ENCODE results near the gene ARHGAP45. TPM values are rescaled to one million over a fixed set of nuclear protein-coding genes. Genes with fewer than 3 reads are reported as not detected.

ARHGAP45 gene
- total RNA-seq, 1 donor = 0.18 TPM

- no peak for DNase-seq (ENCODE audit: low read depth)
- H3K4me3 ChIP-seq (ENCODE audit: low read depth, low read length) = peak overlapping the region; percentile 80
- TF ChIP-seq, protein P1, sequence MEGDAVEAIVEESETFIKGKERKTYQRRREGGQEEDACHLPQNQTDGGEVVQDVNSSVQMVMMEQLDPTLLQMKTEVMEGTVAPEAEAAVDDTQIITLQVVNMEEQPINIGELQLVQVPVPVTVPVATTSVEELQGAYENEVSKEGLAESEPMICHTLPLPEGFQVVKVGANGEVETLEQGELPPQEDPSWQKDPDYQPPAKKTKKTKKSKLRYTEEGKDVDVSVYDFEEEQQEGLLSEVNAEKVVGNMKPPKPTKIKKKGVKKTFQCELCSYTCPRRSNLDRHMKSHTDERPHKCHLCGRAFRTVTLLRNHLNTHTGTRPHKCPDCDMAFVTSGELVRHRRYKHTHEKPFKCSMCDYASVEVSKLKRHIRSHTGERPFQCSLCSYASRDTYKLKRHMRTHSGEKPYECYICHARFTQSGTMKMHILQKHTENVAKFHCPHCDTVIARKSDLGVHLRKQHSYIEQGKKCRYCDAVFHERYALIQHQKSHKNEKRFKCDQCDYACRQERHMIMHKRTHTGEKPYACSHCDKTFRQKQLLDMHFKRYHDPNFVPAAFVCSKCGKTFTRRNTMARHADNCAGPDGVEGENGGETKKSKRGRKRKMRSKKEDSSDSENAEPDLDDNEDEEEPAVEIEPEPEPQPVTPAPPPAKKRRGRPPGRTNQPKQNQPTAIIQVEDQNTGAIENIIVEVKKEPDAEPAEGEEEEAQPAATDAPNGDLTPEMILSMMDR (IDR thresholded peaks at IDR 0.05; ENCODE audit: insufficient read depth, low read length) = peak; percentile 5
These were observed 39.2 kb downstream of the ARHGAP45 start for GRCh38 chr19:1105873-1106840.

DNA sequence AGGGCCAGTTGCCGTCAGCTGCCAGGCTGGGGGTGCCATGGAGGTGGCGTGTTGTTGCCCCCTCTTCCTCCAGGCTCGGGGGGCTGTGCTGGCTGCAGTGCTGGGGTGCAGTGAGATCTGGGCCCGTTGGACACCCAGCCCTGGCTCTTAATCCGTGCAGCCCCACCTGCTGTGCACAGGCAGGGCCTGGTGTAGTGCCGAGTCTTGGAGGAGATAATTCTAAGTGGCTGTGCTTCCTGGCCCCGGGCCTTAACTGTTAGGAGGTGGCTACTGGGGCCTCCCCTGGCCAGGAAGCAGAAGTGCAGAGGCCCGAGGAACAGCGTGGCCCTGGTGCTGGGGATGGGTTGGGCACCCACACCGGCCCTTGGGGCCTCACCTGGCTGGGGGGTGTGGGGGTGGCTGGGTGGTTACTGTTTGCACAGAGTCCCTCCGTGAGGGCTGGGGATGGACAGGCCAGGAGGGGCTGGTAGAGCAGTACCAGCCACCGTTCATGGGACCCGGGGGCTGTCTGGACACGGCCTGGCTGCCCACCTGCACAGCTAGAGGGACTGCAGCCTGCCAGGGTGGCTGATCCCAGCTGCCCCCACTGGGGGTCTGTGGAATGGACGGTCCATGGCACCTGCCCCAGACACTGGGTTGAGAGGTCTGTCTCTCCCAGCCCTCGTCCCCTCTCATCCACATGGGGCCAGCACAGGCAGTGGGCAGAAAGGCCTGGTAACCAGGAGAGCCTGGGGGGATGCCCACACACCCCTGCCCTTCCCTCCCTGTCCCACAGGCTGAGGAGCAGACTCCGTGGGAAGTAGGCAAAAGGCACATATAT lies 40.1 kb downstream of the ARHGAP45 start:
- H3K4me3 ChIP-seq (ENCODE audit: low read depth, low read length) = no peak overlapping the region
- TF ChIP-seq, protein P1 (IDR thresholded peaks at IDR 0.05; ENCODE audit: insufficient read depth, low read length) = peak; percentile 35
- DNase-seq (ENCODE audit: low read depth) = peak; percentile 67

- TF ChIP-seq, protein P1 (IDR thresholded peaks at IDR 0.05; ENCODE audit: insufficient read depth, low read length) = no peak
- DNase-seq (ENCODE audit: low read depth) = no peak
- no peak overlapping the region for H3K4me3 ChIP-seq (ENCODE audit: low read depth, low read length)
These were observed 40.8 kb downstream of the ARHGAP45 start for GRCh38 chr19:1107661-1108261.

DNA sequence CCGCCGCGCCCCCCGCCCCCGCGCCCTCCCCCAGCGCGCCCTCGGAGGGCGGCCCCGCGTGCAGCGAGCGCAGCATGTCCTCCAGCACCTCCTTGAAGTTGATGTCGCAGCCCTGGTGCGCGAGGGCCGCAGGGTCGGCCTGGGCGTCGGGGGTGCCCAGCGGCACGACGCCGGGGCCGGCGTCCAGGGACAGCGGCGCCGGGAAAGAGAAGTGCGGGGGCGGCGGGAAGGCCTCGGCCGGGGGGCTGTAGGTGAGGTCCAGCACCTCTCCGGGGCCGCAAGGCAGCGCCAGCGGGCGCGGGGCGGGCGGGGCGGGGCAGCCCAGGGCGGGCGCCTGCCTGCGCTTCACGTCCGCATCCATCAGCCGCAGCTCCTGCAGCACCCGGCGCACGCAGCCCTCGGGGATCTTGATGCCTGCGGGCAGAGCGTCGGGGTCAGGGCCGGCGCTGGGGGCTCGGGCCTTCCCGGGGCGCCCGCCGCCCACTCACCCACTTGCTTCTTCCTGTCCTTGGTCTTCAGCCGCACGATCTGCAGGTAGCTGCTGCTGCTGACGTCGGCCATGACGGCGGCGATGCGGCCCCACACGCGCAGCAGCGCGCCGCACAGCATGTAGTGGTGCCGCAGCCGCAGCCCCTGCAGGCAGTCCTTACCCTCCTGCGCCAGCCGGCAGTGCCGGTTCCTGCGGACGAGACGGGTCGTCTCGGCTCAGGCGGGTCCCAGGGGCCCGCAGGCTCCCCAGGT lies 41.5 kb downstream of the ARHGAP45 start:
- no peak overlapping the region for H3K4me3 ChIP-seq (ENCODE audit: low read depth, low read length)
- TF ChIP-seq, protein P1 (IDR thresholded peaks at IDR 0.05; ENCODE audit: insufficient read depth, low read length) = no peak
- DNase-seq (ENCODE audit: low read depth) = no peak

DNA sequence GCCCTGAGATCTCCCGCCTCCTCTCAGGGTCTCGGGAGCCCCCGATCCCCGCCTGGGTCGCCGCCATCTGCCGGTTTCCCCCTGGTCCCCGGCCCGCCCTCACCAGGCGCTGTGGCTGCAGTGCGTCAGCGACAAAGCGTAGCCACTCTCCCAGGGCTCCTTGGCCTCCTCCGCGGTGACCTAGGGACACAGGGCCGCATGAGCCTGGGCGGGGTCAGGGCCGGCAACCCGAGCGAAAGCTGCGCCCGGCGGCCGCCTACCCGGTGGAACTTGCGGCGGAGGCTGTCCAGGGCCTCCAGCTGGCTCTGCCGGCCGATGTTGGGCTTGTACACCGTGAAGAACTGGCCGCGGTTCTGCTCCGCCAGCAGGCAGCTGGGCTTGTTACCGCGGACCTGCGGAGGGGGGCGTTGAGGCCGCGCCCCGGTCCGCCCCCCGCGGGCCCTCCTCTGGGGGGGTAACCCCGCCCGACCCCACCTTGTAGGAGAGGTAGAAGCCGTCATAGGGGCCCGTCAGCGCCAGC lies 42.1 kb downstream of the ARHGAP45 start:
- no peak for DNase-seq (ENCODE audit: low read depth)
- H3K4me3 ChIP-seq (ENCODE audit: low read depth, low read length) = no peak overlapping the region
- TF ChIP-seq, protein P1 (IDR thresholded peaks at IDR 0.05; ENCODE audit: insufficient read depth, low read length) = no peak
